NCI-H526 (cell line): ENCODE measurements around the gene ACRV1.
"Not testable (repeated sequence)": the region's sequence is repeated elsewhere in the genome, so short reads cannot be mapped to it uniquely, and the experiment has no call there.

Source experiments
- DNase-seq, 2 experiments: peaks; one replicate each; lab custom pipeline; 2025; lab: John Stamatoyannopoulos, UW

The ACRV1 gene

GRCh38 chr11:125680747-125681146, at the start of gene ACRV1:
ACRV1 (minus strand) TSS chr11:125680847; CDS start chr11:125680780, 67 bp downstream.
- DNase-seq, result no peak

GRCh38 chr11:125728969-125729368, 48.3 kb upstream of the ACRV1 start:
- no peak for DNase-seq

- DNase-seq, result peak; percentile 53 to 70
Observed at GRCh38 chr11:125724125-125724524, 43.5 kb upstream of the ACRV1 start.

GRCh38 chr11:125720781-125721180, 40.1 kb upstream of the ACRV1 start:
- DNase-seq, result no peak

- DNase-seq, result not testable (repeated sequence)
Observed at GRCh38 chr11:125704686-125705085, 24.0 kb upstream of the ACRV1 start.

GRCh38 chr11:125701858-125702621, 21.4 kb upstream of the ACRV1 start:
- no peak for DNase-seq

GRCh38 chr11:125701018-125701610, 20.5 kb upstream of the ACRV1 start:
- DNase-seq, result no peak

- no peak for DNase-seq
Observed at GRCh38 chr11:125694951-125695350, 14.3 kb upstream of the ACRV1 start.

GRCh38 chr11:125692887-125693286, 12.2 kb upstream of the ACRV1 start:
- DNase-seq, result no peak

- no peak for DNase-seq
Observed at GRCh38 chr11:125690006-125690405, 9.4 kb upstream of the ACRV1 start.

GRCh38 chr11:125689274-125689859, 8.7 kb upstream of the ACRV1 start:
- DNase-seq, result no peak

GRCh38 chr11:125688632-125689031, 8.0 kb upstream of the ACRV1 start:
- DNase-seq, result no peak

- no peak for DNase-seq
Observed at GRCh38 chr11:125688066-125688465, 7.4 kb upstream of the ACRV1 start.

GRCh38 chr11:125685228-125685627, 4.6 kb upstream of the ACRV1 start:
- DNase-seq, result no peak

GRCh38 chr11:125679837-125680236, 810 bp downstream of the ACRV1 start:
- no peak for DNase-seq

GRCh38 chr11:125679397-125679796, 1.2 kb downstream of the ACRV1 start:
- no peak for DNase-seq

- no peak for DNase-seq
Observed at GRCh38 chr11:125675196-125675595, 5.5 kb downstream of the ACRV1 start.

GRCh38 chr11:125674210-125674609, 6.4 kb downstream of the ACRV1 start:
- no peak for DNase-seq

GRCh38 chr11:125671561-125671960, 9.1 kb downstream of the ACRV1 start:
- DNase-seq, result no peak

GRCh38 chr11:125670172-125670571, 10.5 kb downstream of the ACRV1 start:
- no peak for DNase-seq

GRCh38 chr11:125667151-125667550, 13.5 kb downstream of the ACRV1 start:
- DNase-seq, result no peak

- no peak for DNase-seq
Observed at GRCh38 chr11:125663910-125664309, 16.7 kb downstream of the ACRV1 start.

- no peak for DNase-seq
Observed at GRCh38 chr11:125662689-125663088, 18.0 kb downstream of the ACRV1 start.
